ENCODE results near the gene LRRC45.

DNA sequence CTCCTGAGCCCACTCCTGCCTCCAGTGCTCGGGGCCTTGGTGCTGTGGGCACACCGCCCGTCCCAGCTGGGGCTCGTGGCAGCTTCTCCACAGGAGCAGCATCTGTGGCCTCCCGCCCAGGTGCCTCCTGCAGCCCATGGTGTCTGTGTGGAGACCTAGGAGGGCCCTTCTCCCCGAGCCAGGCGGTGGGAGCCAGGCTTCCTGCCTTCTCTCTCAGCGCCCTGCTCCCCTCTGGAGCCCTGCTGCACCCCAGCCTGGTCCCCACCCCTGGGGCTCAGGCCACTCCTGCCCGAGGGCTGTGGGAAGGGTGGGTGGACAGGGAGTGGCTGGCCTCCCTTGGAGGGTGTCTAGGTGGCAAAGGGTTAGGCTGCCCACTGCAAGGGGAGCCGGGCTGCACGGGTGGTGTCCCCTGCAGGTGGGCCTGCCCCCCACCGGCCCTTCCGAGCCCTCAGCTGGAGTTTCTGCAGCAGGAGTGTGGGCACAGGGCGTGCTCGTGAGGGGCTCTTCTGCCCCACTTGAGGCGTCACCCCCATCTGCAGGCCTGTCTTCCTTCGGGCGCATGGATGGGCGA is 11.4 kb upstream of the LRRC45 start:
- TF ChIP-seq FOXP1 (CRISPR knock-in tag; IDR thresholded peaks at IDR 0.05; ENCODE audit: borderline replicate concordance) (no peak), TEAD1 (CRISPR knock-in tag; IDR thresholded peaks at IDR 0.05) (no peak), ZNF423 (CRISPR knock-in tag; IDR thresholded peaks at IDR 0.05) (no peak), IRF2 (CRISPR knock-in tag; IDR thresholded peaks at IDR 0.05; ENCODE audit: borderline replicate concordance, low read depth) (no peak), FOXK1 (CRISPR knock-in tag; IDR thresholded peaks at IDR 0.05) (no peak), ZNF671 (CRISPR knock-in tag; IDR thresholded peaks at IDR 0.05) (no peak), ATF1 (CRISPR knock-in tag; IDR thresholded peaks at IDR 0.05) (no peak)
- TF ChIP-seq, protein P1, sequence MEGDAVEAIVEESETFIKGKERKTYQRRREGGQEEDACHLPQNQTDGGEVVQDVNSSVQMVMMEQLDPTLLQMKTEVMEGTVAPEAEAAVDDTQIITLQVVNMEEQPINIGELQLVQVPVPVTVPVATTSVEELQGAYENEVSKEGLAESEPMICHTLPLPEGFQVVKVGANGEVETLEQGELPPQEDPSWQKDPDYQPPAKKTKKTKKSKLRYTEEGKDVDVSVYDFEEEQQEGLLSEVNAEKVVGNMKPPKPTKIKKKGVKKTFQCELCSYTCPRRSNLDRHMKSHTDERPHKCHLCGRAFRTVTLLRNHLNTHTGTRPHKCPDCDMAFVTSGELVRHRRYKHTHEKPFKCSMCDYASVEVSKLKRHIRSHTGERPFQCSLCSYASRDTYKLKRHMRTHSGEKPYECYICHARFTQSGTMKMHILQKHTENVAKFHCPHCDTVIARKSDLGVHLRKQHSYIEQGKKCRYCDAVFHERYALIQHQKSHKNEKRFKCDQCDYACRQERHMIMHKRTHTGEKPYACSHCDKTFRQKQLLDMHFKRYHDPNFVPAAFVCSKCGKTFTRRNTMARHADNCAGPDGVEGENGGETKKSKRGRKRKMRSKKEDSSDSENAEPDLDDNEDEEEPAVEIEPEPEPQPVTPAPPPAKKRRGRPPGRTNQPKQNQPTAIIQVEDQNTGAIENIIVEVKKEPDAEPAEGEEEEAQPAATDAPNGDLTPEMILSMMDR (IDR thresholded peaks at IDR 0.05), result no peak
- TF ChIP-seq, protein P2, sequence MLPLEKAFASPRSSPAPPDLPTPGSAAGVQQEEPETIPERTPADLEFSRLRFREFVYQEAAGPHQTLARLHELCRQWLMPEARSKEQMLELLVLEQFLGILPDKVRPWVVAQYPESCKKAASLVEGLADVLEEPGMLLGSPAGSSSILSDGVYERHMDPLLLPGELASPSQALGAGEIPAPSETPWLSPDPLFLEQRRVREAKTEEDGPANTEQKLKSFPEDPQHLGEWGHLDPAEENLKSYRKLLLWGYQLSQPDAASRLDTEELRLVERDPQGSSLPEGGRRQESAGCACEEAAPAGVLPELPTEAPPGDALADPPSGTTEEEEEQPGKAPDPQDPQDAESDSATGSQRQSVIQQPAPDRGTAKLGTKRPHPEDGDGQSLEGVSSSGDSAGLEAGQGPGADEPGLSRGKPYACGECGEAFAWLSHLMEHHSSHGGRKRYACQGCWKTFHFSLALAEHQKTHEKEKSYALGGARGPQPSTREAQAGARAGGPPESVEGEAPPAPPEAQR (CRISPR knock-in tag; IDR thresholded peaks at IDR 0.05), result no peak
- TF ChIP-seq, protein P3, sequence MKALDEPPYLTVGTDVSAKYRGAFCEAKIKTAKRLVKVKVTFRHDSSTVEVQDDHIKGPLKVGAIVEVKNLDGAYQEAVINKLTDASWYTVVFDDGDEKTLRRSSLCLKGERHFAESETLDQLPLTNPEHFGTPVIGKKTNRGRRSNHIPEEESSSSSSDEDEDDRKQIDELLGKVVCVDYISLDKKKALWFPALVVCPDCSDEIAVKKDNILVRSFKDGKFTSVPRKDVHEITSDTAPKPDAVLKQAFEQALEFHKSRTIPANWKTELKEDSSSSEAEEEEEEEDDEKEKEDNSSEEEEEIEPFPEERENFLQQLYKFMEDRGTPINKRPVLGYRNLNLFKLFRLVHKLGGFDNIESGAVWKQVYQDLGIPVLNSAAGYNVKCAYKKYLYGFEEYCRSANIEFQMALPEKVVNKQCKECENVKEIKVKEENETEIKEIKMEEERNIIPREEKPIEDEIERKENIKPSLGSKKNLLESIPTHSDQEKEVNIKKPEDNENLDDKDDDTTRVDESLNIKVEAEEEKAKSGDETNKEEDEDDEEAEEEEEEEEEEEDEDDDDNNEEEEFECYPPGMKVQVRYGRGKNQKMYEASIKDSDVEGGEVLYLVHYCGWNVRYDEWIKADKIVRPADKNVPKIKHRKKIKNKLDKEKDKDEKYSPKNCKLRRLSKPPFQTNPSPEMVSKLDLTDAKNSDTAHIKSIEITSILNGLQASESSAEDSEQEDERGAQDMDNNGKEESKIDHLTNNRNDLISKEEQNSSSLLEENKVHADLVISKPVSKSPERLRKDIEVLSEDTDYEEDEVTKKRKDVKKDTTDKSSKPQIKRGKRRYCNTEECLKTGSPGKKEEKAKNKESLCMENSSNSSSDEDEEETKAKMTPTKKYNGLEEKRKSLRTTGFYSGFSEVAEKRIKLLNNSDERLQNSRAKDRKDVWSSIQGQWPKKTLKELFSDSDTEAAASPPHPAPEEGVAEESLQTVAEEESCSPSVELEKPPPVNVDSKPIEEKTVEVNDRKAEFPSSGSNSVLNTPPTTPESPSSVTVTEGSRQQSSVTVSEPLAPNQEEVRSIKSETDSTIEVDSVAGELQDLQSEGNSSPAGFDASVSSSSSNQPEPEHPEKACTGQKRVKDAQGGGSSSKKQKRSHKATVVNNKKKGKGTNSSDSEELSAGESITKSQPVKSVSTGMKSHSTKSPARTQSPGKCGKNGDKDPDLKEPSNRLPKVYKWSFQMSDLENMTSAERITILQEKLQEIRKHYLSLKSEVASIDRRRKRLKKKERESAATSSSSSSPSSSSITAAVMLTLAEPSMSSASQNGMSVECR (CRISPR knock-in tag; IDR thresholded peaks at IDR 0.05; ENCODE audit: borderline replicate concordance), result no peak
- TF ChIP-seq, protein P4, sequence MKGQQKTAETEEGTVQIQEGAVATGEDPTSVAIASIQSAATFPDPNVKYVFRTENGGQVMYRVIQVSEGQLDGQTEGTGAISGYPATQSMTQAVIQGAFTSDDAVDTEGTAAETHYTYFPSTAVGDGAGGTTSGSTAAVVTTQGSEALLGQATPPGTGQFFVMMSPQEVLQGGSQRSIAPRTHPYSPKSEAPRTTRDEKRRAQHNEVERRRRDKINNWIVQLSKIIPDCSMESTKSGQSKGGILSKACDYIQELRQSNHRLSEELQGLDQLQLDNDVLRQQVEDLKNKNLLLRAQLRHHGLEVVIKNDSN (CRISPR knock-in tag; IDR thresholded peaks at IDR 0.05), result no peak

All from WTC11 (cell line).